GM23248 (cell line): Measurements from ENCODE around the gene GLYAT.

ENCODE experiments used
- EZH2 ChIP-seq: fragments of 200-600 bp; sonication (generic); IDR thresholded peaks from 2 replicates; pipeline ENCODE4 v1.6.1; 2018; ENCODE audit warnings: antibody characterized with exemption, mild to moderate bottlenecking; ENCODE audit not compliant: insufficient read depth, poor library complexity, severe bottlenecking
- EZH2phosphoT487 ChIP-seq: fragments of 200-600 bp; sonication (generic); IDR thresholded peaks from 2 replicates; pipeline ENCODE4 v1.6.1; 2018; ENCODE audit warnings: antibody characterized with exemption, moderate library complexity, mild to moderate bottlenecking, low read depth; ENCODE audit not compliant: insufficient read depth

GRCh38 chr11:58659910-58660570, 71.7 kb downstream of the GLYAT start:
- TF ChIP-seq EZH2 (no peak), EZH2phosphoT487 (no peak)
